GM18517 (cell line): Measurements from ENCODE around the gene SCAMP4.
A peak's percentile ranks its signal among the peaks of the same experiment; 100 is the strongest.
"Not testable (repeated sequence)": the region's sequence is repeated elsewhere in the genome, so short reads cannot be mapped to it uniquely, and the experiment has no call there.

Source experiments
- ATAC-seq: cut with Tn5 transposase; IDR thresholded peaks from one replicate; pipeline ENCODE4 v1.9.1; 2021; ENCODE audit warnings: mild to moderate bottlenecking, moderate library complexity; ENCODE audit not compliant: unreplicated experiment

Gene SCAMP4

DNA sequence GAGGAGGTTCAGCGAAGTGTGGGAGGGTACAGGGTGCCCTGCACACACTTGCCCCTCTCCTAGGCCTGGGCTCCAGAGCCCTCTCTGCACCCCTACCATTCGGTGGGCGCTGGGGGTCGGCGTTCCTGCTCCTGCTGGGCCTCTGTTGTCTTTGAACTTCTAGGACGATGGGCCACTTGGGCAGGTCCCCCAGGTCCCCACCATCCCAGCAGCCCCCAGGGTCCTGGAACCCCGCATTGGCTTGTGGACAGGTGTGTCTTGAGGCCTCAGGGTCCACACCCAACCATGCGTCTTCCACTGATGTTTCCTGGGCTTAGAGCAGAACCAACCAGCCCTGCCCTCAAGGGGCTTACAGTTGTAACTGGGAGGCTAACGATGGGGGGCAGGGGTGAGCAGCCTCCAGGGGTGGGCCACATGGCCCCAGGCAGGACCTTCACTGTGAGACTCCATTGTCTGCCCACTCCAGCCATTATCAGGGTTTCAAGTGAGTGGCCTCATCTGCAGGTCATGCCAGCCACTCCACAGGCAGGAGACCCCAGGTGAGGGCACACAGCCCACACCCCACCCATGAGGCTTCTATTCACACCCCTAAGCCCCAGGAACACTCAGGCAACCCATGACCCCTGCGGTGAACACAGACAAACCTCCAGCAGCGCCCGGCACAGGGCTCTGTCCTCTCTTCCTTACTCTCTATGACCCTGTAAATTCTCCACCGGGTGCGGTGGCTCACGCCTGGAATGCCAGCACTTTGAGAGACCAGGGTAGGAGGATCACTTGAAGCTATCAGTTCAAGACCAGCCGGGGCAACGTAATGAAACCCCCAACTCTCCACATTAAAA lies 39.8 kb upstream of the SCAMP4 start:
- ATAC-seq: no peak

DNA sequence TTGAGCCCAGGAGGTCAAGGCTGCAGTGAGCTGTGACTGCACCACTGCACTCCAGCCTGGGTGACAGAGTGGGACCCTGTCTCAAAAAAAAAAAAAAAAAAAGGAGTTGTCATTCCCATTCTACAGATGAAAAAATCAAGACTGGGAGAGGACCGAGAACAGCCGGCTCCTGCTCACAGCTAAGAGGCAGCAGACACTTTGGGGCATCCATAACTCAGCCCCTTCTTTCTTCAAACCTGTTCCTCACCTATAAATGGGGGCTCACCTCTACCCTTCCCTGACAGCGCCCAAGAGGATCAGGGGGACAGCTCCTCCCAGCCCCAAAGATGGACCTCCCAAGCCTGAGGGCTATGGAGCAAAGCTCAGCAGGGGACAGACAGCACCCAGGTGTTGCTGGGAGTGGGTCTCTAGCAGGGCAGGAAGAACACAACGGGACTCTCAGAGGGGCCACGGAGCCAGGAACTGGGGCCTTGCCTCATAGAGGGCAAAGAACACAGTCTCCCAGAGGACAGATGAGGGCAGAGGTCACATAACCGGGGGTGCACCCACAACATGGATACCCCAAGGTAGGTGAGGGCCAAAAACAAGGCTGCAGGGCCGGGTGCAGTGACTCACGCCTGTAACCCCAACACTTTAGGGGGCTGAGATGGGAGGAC lies 38.4 kb upstream of the SCAMP4 start:
- no peak for ATAC-seq

DNA sequence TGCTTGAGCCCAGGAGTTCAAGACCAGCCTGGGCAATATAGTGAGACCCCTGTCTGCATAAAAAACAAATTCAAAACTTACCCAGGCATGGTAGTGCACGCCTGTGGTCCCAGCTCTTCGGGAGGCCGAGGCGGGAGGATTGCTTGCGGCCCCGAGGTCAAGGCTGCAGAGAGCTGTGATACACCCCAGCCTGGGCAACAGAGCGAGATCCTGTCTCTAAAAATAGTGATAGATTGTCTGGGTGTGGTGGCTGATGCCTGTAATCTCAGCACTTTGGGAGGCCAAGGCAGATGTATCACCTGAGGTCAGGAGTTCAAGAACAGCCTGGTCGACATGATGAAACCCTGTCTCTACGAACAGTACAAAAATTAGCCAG lies 37.9 kb upstream of the SCAMP4 start:
- ATAC-seq: no peak

DNA sequence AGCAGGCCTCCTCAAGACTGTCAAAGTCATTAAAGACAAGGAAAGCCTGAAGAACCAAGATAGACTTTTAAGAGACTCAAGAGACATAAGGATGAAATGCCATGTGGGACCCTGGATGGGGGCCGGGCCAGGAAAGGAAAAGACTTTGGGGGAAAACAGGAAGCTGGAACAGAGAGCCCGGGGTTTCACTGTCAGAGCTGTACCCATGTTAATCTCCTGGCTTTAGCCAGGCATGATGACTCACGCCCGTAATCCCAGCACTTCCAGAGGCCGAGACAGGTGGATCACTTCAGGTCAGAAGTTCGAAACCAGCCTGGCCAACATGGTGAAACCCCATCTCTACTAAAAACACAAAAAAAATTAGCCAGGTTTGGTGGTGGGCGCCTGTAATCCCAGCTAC lies 36.2 kb upstream of the SCAMP4 start:
- ATAC-seq: no peak

DNA sequence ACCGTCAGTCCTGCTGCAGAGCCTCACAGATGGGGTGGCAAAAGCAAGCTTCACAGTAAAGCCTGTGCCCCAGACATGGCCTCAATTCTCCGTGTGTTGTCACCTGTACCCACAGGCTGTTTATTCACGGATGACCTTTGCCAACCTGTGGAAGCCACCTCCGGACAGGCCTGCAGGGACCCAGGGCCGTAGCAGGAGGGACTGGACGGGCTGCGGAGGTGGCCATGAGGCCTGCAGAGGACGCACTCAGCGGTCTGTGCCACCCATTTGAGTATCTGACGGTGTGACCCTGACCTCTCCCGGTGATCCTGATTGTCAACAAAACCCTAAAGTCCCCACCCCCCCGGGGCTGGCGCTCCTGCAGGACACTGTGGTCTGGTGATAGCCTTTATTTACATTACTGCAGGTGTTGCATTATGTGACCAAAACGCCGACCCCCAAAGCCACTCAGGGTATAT lies 34.0 kb upstream of the SCAMP4 start:
- ATAC-seq: no peak

DNA sequence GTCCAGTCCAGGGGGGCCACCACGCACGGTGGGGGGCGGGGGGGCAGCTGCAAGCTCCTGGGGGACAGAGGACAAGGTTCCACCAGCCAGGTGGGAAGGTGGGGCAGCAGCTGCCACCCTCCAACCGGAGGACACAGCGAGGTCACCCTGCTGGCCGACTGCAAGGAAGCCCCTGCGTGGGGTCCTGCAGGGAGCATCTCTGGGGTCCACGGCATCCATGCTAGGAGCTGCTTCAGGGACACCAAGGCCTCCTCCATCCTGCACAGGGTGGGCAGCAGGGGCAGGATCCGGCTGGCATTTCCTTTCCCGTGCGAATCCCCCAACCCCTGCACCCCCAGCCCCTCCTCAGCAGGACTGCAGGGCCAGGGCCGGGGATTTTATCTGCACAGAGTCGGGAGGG lies 33.6 kb upstream of the SCAMP4 start:
- ATAC-seq: no peak

DNA sequence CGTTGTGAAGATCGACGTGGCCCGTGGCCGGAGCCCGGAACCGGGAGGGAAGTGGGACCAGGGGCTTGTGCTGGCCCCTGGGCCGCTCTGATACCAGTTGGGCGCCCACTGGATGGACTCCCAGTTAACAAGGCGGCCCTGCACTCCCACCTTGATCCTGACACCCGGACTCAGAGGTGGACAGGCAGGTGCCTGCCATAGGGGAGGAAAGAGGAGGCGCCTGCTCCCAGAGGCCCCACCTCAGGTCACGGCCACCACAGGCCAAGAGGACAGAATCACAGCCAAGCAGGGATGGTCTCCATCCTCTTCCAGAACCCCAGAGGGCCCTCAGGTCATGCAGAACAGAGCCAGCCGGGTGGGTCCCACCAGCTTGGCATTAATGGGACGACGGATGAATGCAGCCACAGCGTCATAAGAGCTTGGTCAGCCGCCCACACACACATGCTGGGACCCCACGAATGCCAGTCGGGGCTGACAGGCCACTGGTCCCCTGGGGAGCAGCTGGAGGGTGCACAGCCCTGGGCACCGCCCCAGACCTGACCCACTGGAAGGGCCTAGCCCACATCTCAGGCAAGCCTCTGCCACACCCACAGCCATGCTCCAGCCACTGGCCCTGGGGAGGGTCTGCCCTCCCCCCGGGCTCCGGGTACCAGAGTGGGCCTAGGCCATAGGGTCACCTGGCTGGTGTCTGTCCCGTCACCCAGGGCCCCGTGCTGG lies 32.2 kb upstream of the SCAMP4 start:
- ATAC-seq: no peak

DNA sequence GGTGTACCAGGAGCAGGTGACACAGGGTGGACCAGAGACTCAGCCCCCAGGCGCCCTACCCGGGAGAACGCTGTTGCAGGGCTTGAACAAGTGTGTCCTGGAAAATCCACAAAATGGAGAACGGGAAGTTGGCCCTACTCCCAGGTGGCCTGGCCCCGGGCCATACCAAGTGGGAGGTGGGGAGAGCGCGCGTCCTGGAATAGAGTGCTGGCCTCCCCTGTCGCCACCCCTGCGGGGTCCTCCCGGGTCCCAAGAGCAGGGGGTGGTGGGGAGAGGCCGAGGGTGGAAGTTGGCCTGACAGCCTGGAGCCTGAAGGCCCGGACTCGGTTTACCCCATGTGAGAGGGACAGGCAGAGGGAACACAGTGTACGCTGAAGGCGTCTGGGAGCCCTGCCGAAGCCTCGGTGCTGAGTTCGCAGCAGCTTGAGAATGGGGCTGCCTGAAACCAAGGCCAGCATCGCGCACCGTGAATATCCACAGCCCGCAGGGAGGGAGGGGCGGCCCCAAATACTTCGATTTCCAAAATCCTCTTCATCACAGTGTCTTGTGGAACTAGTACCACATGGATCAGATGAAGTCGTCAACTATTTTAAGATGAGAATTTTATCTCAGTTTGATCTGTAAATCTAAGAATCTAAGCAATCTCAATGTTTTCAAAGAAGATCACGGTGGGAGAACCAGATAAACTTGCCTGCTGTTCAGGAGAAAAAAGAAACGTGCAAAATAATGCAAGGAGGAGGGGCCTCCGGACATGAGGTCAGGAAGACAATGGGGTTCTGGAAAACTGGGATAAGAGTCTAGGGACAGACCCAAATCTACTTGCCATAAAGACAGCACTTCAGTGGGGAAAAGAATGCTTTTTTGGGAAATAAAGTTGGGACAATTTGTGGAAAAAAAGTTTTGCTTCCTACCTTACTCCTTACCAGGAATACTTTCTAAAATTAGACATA lies 31.4 kb upstream of the SCAMP4 start:
- no peak for ATAC-seq

DNA sequence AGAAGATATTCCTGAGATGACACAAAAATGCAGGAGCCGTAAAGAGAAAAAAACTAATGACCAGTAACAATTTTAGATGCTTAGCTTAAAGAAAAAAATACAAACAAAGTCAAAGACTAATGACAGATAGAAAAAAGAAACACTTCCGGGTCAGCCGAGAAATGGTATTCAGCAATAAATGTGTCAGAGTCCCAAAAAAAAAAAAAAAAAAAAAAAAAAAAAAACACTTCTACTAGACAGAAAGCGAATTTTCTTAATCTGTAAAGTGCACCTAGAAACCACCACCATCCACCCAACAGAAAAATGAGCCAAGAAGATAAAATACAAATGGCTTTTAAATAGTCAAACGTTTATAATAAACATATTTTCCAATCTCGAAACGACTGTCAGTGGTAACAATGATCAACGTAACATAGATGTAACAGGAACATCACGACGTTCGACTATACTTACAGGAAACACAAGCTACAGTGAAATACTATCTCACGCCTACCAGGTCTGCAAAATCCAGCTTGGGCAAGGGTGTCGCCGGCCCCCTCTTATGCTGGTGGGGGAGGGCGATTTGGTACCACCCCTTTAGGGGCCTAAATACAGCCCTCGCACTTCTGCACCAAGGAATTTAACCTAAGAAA lies 30.5 kb upstream of the SCAMP4 start:
- no peak for ATAC-seq

DNA sequence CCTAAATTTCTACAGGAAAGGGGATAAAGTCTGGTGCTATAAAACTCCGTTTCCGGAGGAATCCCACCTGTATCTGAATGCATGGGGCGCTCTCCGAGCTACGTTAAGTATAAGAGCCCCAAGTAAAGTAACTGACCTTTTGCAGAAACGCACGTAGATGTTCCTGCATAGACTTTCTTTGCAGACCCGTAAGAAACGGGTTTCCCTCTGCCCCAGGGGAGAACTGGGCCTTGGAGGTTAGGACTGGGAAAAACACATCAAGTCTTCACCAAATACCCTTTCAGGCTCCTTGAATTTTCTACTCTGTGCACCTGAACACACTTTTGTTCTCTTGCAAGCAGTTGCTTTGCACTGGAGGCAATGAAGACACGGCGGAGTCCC lies 29.9 kb upstream of the SCAMP4 start:
- ATAC-seq: not testable (repeated sequence)

DNA sequence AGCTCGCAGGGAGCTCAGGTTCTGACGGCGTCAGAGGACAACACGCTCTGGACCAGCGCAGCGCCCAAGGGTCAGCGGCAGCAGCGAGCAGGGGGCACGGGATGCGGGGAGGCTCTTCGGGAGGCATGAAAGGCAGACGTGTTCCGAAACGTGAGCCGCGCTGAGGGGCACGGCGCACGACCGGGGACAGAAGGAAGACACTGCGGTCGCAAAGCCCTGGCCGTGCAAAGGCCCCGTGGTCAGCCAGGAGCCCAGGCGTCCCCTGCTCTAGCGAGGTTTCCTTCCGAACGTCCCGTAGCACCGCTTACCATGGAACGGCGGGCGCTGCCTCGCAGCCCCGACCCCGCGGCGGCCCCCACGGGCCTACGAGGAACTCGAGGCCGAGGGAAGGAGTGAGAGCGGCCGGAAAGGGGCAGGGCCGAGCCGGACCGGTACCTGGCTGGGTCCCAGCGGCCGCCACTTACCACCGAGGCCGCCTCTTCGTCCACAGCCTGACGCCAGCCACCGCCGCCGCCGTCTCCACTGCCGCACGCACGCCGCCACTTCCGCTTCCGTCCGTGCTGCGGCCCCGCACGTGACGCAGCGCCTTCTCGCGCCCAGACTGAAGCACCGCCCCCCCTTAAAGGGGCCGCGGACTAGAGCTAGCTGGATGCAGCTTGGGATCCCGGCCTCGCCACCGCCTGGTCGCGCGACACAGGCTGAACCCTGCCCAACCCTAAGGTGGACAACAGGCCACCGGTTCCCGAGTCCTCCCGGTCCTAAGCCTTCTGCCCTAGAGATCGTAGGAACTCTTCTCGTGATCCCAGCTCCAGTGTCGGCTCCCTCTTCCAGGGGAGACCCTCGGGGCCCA lies 29.3 kb upstream of the SCAMP4 start:
- peak; percentile 85 for ATAC-seq

DNA sequence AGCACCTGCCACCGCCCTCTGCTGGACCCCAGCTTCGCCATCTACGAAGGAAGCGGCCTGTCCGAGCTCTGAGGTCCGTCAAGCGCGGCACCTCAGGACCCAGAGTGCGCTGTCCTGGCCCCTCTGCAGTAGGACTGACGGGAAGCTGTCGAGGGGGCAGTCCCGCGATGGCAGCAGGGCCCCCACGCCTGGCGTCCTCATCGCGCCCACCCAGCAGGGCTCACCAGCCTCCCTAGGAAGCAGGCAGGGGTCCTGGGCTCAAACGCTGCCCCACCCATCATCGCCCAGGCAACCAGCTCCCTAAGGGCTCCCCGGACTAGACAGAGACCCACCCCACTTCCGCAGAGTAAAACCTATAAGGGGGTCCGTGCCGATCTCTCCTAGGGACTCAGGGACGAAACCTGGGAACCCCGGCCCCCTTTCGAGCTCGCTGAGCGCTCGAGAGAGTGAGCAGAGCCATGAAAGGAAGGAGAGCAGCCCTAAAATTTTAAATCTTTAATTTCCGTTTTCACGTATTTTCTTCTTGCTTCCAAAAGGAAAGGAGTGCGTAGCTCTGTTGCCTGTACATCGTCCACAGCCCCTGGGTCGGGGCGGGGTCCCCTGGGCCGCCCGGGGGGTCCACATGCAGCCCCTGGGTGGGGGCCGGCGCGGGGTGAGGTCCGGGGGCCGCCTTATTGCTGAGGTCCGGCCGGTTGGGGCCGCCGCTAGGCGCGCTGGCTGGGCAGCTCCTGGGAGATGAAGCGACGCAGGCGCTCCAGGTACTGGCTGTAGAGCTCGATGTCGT lies 28.5 kb upstream of the SCAMP4 start:
- ATAC-seq: not testable (repeated sequence)

DNA sequence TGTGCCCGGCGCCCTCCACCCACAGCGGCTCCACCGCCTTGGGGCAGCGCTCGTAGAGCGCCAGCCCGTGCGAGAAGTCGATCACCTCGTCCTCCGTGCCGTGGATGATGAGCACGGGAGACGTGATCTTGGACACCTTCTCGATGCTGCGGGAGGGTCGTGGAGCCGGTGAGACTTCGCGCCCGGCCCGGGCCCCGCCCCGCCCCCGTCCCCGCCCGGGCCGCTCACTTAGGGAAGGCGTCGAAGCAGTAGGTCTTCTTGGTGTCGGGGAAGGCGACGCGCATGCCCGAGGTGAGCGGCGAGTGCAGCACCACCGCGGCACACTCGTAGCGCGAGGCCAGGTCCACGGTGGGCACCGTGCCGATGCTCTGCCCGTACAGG lies 27.9 kb upstream of the SCAMP4 start:
- not testable (repeated sequence) for ATAC-seq

DNA sequence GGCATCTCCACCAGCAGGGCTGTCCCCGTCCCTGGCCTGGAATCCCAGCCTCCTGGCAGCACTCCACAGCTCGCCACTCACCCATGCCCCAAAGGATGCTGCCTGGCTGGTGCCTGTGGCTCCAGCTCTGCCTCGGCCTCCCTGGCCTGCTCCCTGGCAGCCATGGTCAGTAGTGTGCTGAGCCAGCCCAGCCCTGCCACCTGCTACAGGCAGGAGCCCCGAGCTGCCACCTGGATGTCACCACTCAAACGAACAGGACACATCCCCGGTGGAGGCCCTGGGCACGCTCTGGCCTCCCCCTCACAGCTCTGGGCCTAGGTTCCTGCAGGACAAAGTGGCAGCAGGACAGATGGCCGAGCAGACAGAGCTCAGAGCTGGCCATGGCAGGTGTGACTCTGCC lies 26.6 kb upstream of the SCAMP4 start:
- ATAC-seq: not testable (repeated sequence)

DNA sequence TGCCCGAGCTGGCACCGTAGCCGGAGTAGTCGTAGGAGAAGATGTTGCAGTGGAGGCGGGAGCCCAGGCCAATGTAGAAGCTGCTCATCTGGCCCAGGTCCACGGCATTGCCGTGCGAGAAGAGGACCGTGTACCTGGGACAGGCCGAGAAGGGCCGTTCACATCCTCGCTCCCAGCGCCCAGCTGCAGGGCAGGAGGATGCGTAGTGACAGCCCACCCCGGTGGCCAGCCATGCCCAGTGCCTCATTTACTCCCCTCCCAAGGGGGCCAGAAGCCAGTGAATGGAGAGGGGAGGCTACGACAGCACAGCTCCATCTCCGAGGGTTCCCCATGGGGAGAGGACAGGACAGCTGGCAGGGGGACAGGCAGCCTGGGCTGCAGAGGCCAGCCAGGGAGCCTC lies 25.2 kb upstream of the SCAMP4 start:
- ATAC-seq: not testable (repeated sequence)

DNA sequence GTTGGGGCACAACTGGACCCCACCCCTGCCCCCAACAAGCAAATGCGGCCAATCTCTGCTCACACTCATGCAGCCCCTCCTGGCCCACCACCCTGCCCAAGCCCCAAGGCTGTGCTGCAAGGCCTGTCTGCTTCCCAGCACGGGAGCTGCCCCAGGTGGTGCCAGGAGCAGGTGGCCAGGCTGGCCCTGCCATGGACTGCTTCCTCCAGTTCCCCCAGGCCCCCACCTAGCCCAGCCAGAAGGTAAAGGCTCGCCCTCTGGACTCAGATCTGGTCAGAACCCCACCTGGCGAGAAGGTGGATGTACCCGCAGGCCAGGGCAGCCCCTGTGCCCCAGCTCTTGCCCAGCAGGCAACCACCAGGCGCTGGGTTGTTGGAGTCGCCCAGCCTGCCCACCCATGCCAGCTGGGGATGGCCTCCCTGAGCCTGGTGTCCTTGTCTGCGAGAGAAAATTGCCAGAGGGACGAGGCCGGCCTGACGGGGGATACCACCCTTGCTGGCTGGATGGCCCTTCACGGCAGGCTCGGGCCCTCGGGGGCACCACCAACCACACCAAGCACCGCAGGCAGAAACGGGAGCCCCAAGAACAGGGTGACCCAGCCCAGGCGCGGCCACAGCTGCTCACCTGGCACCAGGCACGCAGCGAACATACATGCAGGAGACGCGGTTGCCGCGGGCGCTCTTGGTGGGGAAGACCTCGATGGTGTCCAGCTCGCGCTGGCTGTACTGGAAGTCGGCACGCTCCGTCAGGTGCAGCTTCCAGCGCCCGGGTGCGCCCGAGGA lies 24.4 kb upstream of the SCAMP4 start:
- ATAC-seq: no peak

DNA sequence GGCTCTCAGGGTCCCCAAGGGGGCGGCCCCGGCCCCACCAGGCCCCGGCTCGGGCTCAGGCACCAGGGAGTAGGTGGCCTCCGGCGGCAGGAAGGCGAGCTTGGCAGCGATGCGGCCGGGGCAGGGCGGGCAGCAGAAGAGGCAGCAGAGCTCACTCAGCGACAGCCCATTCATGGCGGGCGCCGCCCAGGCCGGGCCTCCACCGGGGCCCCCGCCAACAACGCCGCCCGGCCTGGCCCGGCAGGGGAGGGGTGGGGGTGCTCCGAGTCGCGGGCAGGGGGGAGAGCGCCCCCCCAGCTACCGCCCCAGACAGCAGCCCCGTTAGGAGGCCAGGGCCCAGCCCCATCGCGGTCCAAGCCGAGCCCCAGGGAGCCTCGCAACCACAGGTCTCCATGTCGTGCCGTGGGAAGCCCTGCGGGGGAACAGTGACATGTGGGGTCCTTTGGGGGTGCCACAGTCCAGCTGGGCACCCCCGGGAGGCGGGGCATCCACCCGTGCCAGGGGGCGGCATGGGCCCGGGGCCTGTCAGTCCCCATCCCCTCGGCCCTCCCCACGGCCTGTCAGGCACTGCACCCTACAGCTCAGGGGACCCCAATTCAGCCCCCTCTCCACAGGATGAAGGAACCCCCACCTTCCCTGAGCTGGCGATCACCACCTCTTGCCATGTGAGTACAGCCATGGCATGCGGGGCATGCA lies 23.7 kb upstream of the SCAMP4 start:
- ATAC-seq: not testable (repeated sequence)
